ENCODE measurements around the gene KCNQ1.

- TF ChIP-seq, protein P1, sequence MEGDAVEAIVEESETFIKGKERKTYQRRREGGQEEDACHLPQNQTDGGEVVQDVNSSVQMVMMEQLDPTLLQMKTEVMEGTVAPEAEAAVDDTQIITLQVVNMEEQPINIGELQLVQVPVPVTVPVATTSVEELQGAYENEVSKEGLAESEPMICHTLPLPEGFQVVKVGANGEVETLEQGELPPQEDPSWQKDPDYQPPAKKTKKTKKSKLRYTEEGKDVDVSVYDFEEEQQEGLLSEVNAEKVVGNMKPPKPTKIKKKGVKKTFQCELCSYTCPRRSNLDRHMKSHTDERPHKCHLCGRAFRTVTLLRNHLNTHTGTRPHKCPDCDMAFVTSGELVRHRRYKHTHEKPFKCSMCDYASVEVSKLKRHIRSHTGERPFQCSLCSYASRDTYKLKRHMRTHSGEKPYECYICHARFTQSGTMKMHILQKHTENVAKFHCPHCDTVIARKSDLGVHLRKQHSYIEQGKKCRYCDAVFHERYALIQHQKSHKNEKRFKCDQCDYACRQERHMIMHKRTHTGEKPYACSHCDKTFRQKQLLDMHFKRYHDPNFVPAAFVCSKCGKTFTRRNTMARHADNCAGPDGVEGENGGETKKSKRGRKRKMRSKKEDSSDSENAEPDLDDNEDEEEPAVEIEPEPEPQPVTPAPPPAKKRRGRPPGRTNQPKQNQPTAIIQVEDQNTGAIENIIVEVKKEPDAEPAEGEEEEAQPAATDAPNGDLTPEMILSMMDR (IDR thresholded peaks at IDR 0.05; ENCODE audit: poor library complexity, severe bottlenecking) = no peak
- TF ChIP-seq EZH2 (IDR thresholded peaks at IDR 0.05; ENCODE audit: borderline replicate concordance, insufficient read depth, low read length, poor library complexity, severe bottlenecking) (no peak), POLR2AphosphoS5 (IDR thresholded peaks at IDR 0.05) (no peak), EP300 (conservative IDR thresholded peaks at IDR 0.05; ENCODE audit: poor library complexity, severe bottlenecking) (no peak)
- TF ChIP-seq, protein P2, sequence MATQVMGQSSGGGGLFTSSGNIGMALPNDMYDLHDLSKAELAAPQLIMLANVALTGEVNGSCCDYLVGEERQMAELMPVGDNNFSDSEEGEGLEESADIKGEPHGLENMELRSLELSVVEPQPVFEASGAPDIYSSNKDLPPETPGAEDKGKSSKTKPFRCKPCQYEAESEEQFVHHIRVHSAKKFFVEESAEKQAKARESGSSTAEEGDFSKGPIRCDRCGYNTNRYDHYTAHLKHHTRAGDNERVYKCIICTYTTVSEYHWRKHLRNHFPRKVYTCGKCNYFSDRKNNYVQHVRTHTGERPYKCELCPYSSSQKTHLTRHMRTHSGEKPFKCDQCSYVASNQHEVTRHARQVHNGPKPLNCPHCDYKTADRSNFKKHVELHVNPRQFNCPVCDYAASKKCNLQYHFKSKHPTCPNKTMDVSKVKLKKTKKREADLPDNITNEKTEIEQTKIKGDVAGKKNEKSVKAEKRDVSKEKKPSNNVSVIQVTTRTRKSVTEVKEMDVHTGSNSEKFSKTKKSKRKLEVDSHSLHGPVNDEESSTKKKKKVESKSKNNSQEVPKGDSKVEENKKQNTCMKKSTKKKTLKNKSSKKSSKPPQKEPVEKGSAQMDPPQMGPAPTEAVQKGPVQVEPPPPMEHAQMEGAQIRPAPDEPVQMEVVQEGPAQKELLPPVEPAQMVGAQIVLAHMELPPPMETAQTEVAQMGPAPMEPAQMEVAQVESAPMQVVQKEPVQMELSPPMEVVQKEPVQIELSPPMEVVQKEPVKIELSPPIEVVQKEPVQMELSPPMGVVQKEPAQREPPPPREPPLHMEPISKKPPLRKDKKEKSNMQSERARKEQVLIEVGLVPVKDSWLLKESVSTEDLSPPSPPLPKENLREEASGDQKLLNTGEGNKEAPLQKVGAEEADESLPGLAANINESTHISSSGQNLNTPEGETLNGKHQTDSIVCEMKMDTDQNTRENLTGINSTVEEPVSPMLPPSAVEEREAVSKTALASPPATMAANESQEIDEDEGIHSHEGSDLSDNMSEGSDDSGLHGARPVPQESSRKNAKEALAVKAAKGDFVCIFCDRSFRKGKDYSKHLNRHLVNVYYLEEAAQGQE (IDR thresholded peaks at IDR 0.05; ENCODE audit: borderline replicate concordance) = no peak
Observed at GRCh38 chr11:2827256-2827655, 382.4 kb downstream of the KCNQ1 start.

All from neural cell (in vitro differentiated cells).